Spleen (tissue), 11 donors: ENCODE data around the gene CIDEB. TPM values are rescaled to one million over a fixed set of nuclear protein-coding genes. Genes with fewer than 3 reads are reported as not detected.

Source experiments
- DNase-seq: peaks from one replicate; pipeline ENCODE4 v3.0.0-alpha.2; 2020
- H3K27ac ChIP-seq, 8 donors: fragments of 200-600 bp; sonication (generic) in 7 of 8; 1 replicate in 4 of 8; 2 replicates in 4 of 8; pipeline versions ENCODE4 v1.5.0 to v1.8.0; 2016 to 2021; ENCODE audit warnings: inconsistent platforms in 4 of 8, mild to moderate bottlenecking in 4 of 8, moderate library complexity in 1 of 8
- H3K27me3 ChIP-seq, 7 donors: fragments of 200-600 bp; sonication (generic) in 6 of 7; replicated peaks in 1 of 7; 1 replicate in 4 of 7; 2 replicates in 3 of 7; pipeline versions ENCODE4 v1.5.0 to v1.8.0; 2016 to 2021; ENCODE audit warnings: inconsistent platforms in 3 of 7, mild to moderate bottlenecking in 1 of 7
- H3K36me3 ChIP-seq, 6 donors: fragments of 200-600 bp; sonication (generic) in 5 of 6; 1 replicate in 4 of 6; 2 replicates in 2 of 6; pipeline versions ENCODE4 v1.5.0 to v1.8.0; 2016 to 2021; ENCODE audit warnings: inconsistent platforms in 2 of 6
- H3K4me1 ChIP-seq, 6 donors: fragments of 200-600 bp; sonication (generic) in 5 of 6; 1 replicate in 3 of 6; 2 replicates in 3 of 6; pipeline versions ENCODE4 v1.5.0 to v1.8.0; 2016 to 2021; ENCODE audit warnings: inconsistent platforms in 3 of 6
- H3K4me3 ChIP-seq, 8 donors: fragments of 200-600 bp; sonication (generic) in 7 of 8; 1 replicate in 4 of 8; 2 replicates in 4 of 8; pipeline versions ENCODE4 v1.5.0 to v1.8.0; 2016 to 2021; ENCODE audit warnings: inconsistent platforms in 4 of 8, mild to moderate bottlenecking in 4 of 8, moderate library complexity in 2 of 8
- H3K9me3 ChIP-seq, 8 donors: fragments of 200-600 bp; sonication (generic) in 7 of 8; 1 replicate in 4 of 8; 2 replicates in 4 of 8; pipeline versions ENCODE4 v1.5.0 to v1.8.0; 2016 to 2021; ENCODE audit warnings: inconsistent platforms in 4 of 8
- CTCF ChIP-seq, 11 experiments: fragments of 200-600 bp in 7 of 11; fragments of 450-650 bp in 4 of 11; sonication (generic) in 4 of 11; IDR thresholded peaks in 8 of 11; conservative IDR thresholded peaks in 3 of 11; 1 replicate in 7 of 11; 2 replicates in 4 of 11; pipeline versions ENCODE4 v1.4.0 to v1.8.0; 2016 to 2021; ENCODE audit warnings: antibody characterized with exemption in 11 of 11, inconsistent platforms in 4 of 11, mild to moderate bottlenecking in 1 of 11
- POLR2A ChIP-seq, 3 donors: fragments of 450-650 bp; IDR thresholded peaks; one replicate each; pipeline ENCODE4 v1.5.1; 2017; ENCODE audit warnings: antibody characterized with exemption in 3 of 3, mild to moderate bottlenecking in 1 of 3
- POLR2AphosphoS5 ChIP-seq, 3 donors: sonication (generic); formaldehyde crosslinking; IDR thresholded peaks; one replicate each; pipeline ENCODE4 v1.5.1; 2017; ENCODE audit warnings: antibody characterized with exemption in 3 of 3
- WGBS, 5 donors: extraction: QIAGEN DNeasy Blood & Tissue Kit in 3 of 5; methylation state at CpG; one replicate each; pipeline versions ENCODE4 v1.1.5 to v1.1.7; 2013 to 2018; 5-methylcytosine and 5-hydroxymethylcytosine counted together
- intact Hi-C: fragments of 100-400 bp; cut with DNase I; formaldehyde crosslinking; loops from one replicate; pipeline ENCODE4 v1.15.0; 2023; ENCODE audit warnings: low total_unique reads
- polyA plus RNA-seq, 3 donors: library from polyadenylated mRNA; stranded (reverse); fragments of 200-250 nt; gene quantifications; one replicate each; pipeline ENCODE4 v1.2.1, GENCODE V29; 2013
- total RNA-seq, 7 donors: library from RNA; depleted of rRNA in 3 of 7; stranded (reverse); fragments of >200 nt in 3 of 7; fragmentation: NEBNext Ultra II Directional in 4 of 7; extraction: Animal tissue kit (Norgen Biotek cat#: 25700) in 4 of 7; gene quantifications; one replicate each; pipeline versions ENCODE4 v1.1.0 to v1.2.1, GENCODE V29; 2016 to 2021
- donor health status: healthy with polysubstance abuse.
- donor health status: DM: no; HTN: no; CAD: no; lungs with moderate emphysema.
- donor health status: DM: no; HTN: no; CAD: no.
- donor health status: Bipolar disorder and iron deficiency.
- donor health status: healthy.
- donor health status: DM: no; HTN: no; CAD: no.
- donor health status: DM: yes; HTN: yes; CAD: no.

CIDEB gene
- total and polyA plus RNA-seq, 10 donors, result 31.0 to 145 (median 81.6) TPM

GRCh38 chr14:24335461-24336171, 27.8 kb upstream of the CIDEB start:
- WGBS, 5 donors, result 53 to 67% (median 58%) methylated on average over 12 of the region's 12 CpGs
- Histone ChIP-seq H3K27ac (peak overlapping the region in 6 of 8 donors; percentile 64 to 85 (median 74)), H3K36me3 (peaks cover 0 to 34% (median 8%) of the 10 kb centered on the region in 6 donors), H3K4me3 (peak overlapping the region in 3 of 8 donors; percentile 40 to 71 (median 52)), H3K4me1 (peaks cover 62 to 99% (median 82%) of the 10 kb centered on the region in 6 donors), H3K27me3 (peaks cover 0 to 34% (median 10%) of the 10 kb centered on the region in 7 donors), H3K9me3 (no peaks in the 10 kb centered on the region)
- no peak for DNase-seq
- intact Hi-C loops, result loop anchor here (5.0 kb wide), 1 partner anchor 97 kb away; no protein-coding TSS in a partner anchor
- no peak for TF ChIP-seq CTCF (IDR thresholded peaks at IDR 0.05 in 8 of 11, conservative IDR thresholded peaks at IDR 0.05 in 3 of 11)
- TF ChIP-seq POLR2AphosphoS5 (IDR thresholded peaks at IDR 0.05), result peak; percentile 43 to 59 (median 56)
- no peak for TF ChIP-seq POLR2A (IDR thresholded peaks at IDR 0.05)

GRCh38 chr14:24334431-24335291, 26.9 kb upstream of the CIDEB start, which contains the start of gene ADCY4:
TSS of gene ADCY4 (minus strand) at chr14:24335071. CDS start at chr14:24334652, 419 bp downstream.
- intact Hi-C loops, result loop anchor here (5.0 kb wide), 1 partner anchor 98 kb away; no protein-coding TSS in a partner anchor
- Histone ChIP-seq H3K27ac (peak within 1 kb of the TSS; percentile 48 to 85 (median 72)), H3K27me3 (peaks cover 0 to 34% (median 10%) of the 10 kb centered on the region in 7 donors), H3K4me1 (peaks cover 57 to 100% (median 85%) of the 10 kb centered on the region in 6 donors), H3K4me3 (peak within 1 kb of the TSS; percentile 31 to 71 (median 41)), H3K9me3 (no peaks in the 10 kb centered on the region), H3K36me3 (peaks cover 0 to 34% (median 8%) of the 10 kb centered on the region in 6 donors)
- peak; percentile 89 for DNase-seq
- TF ChIP-seq POLR2AphosphoS5 (IDR thresholded peaks at IDR 0.05) (peak; percentile 72 to 86 (median 85)), POLR2A (IDR thresholded peaks at IDR 0.05) (no peak), CTCF (IDR thresholded peaks at IDR 0.05 in 8 of 11, conservative IDR thresholded peaks at IDR 0.05 in 3 of 11) (no peak)
- 4 to 7% (median 6%) methylated on average over 45 to 65 of the region's 65 CpGs for WGBS, 5 donors

- intact Hi-C loops, result no loop called here
- peak overlapping the region; percentile 23 to 71 (median 37) for H3K4me3 ChIP-seq
- H3K4me1 ChIP-seq, result peaks cover 50 to 100% (median 88%) of the 10 kb centered on the region in 6 donors
- DNase-seq, result peak; percentile 92
- H3K9me3 ChIP-seq, result no peaks in the 10 kb centered on the region
- TF ChIP-seq CTCF (IDR thresholded peaks at IDR 0.05 in 8 of 11, conservative IDR thresholded peaks at IDR 0.05 in 3 of 11), result peak; percentile 80 to 95 (median 93)
- no peak for TF ChIP-seq POLR2A (IDR thresholded peaks at IDR 0.05)
- TF ChIP-seq POLR2AphosphoS5 (IDR thresholded peaks at IDR 0.05), result peak; percentile 57 to 76 (median 73)
- H3K27me3 ChIP-seq, result peaks cover 0 to 34% (median 10%) of the 10 kb centered on the region in 7 donors
- 9 to 26% (median 20%) methylated on average over 45 to 56 of the region's 56 CpGs for WGBS, 5 donors
- peaks cover 0 to 22% (median 2%) of the 10 kb centered on the region in 6 donors for H3K36me3 ChIP-seq
- H3K27ac ChIP-seq, result peak overlapping the region in 7 of 8 donors; percentile 38 to 85 (median 65)
Measured at GRCh38 chr14:24332268-24332993, 24.7 kb upstream of the CIDEB start.
